ENCODE results near the gene RNU1-3.
"Not testable (repeated sequence)": the region's sequence is repeated elsewhere in the genome, so short reads cannot be mapped to it uniquely, and the experiment has no call there.

GRCh38 chr1:16696507-16697150, 29.9 kb upstream of the RNU1-3 start:
- TF ChIP-seq POLR2A, CTCF (IDR thresholded peaks at IDR 0.05): not testable (repeated sequence)

All from lower leg skin (tissue), 3 donors.